Rectal smooth muscle tissue (tissue), 1 donor: ENCODE data around the gene GNB4.

ENCODE experiments used
- H3K27ac ChIP-seq: one replicate; pipeline ENCODE4 v1.7.0; 2013; ENCODE audit warnings: low read depth, low read length, inconsistent platforms
- H3K27me3 ChIP-seq: one replicate; pipeline ENCODE4 v1.7.0; 2013; ENCODE audit warnings: low read length; ENCODE audit not compliant: control insufficient read depth, insufficient read depth
- H3K36me3 ChIP-seq: one replicate; pipeline ENCODE4 v1.7.0; 2013; ENCODE audit warnings: low read length; ENCODE audit not compliant: control insufficient read depth, insufficient read depth
- H3K4me1 ChIP-seq: one replicate; pipeline ENCODE4 v1.7.0; 2013; ENCODE audit warnings: low read length; ENCODE audit not compliant: control insufficient read depth, insufficient read depth
- H3K4me3 ChIP-seq: one replicate; pipeline ENCODE4 v1.7.0; 2013; ENCODE audit warnings: low read length
- H3K9ac ChIP-seq: one replicate; pipeline ENCODE4 v1.7.0; 2013; ENCODE audit warnings: low read length

The GNB4 gene

DNA sequence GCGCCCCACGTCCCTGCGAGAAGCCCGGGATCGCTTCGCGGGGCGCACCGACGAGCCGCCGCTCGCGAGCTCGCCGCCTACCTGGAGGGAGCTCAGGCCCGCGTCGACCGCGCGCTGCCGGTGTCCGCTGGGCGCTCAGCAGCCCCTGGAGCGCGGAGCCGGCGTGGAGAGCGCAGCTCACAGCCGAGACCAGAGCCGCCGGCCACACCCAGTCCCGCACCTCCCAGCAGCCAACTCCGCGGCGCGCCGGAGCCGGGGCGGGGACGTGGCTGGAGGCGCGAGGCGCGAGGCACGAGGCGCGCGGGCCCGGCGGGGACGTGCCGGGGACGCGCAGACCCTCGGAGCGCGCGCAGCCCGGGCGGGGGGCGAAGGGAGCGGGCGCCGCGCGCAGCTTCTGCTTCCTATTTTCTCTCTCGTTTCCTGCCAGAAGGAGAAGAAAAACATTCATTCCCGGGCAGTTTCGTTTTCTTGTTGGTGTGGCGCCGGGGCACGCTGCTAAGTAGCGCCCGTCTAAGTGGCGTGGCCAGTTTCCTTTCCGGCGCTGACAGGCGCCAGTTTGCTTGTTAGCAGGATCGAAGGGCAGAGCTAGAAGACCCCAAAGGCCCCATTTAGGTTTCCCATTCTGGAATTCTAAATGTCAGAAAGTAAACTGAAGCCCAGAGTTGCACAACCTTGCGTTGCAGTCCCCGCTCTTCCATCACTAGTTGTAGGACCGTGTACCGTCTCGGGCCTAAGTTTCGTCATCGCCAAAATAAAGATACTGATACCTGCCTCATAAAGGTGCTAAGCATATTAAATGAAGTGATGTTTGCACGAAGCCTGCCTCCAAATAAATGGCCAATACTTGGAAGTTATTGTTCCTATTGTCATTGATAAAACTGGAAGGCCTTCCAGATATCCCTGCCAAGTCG, at the start of gene GNB4:
Gene GNB4 (minus strand): TSS at position 206 of the 911 bp plus-strand sequence. CDS start 25,270 bp downstream, outside the sequence.
- no peak within 1 kb of the TSS for H3K9ac ChIP-seq
- H3K27ac ChIP-seq, result peak within 1 kb of the TSS; percentile 92
- no peaks in the 10 kb centered on the region for H3K36me3 ChIP-seq
- H3K4me3 ChIP-seq, result peak within 1 kb of the TSS; percentile 60
- no peaks in the 10 kb centered on the region for H3K27me3 ChIP-seq
- peaks cover 9% of the 10 kb centered on the region for H3K4me1 ChIP-seq

DNA sequence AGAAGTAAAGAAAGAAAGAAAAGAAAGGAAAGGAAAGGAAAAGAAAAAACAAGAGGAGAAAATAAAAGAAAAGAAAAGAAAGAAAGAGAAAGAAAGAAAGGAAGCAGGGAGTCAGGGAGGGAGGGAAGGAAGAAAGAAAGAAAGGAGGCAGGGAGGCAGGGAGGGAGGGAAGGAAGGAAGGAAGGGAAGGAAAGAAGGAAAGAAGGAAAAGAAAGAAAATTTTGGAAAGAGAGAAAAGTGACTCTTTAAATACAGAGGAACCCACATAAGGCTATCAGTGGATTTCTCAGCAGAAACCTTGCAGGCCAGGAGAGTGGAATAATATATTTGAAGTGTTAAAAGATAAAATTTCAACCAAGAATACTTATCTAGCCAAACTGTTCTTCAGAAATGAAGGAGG, 44.2 kb upstream of the GNB4 start:
- no peaks in the 10 kb centered on the region for H3K4me1 ChIP-seq
- no peaks in the 10 kb centered on the region for H3K36me3 ChIP-seq
- no peak overlapping the region for H3K9ac ChIP-seq
- no peak overlapping the region for H3K27ac ChIP-seq
- no peaks in the 10 kb centered on the region for H3K27me3 ChIP-seq
- H3K4me3 ChIP-seq, result no peak overlapping the region

- Histone ChIP-seq H3K27me3 (no peaks in the 10 kb centered on the region), H3K9ac (no peak overlapping the region), H3K4me1 (no peaks in the 10 kb centered on the region), H3K4me3 (no peak overlapping the region), H3K27ac (no peak overlapping the region), H3K36me3 (no peaks in the 10 kb centered on the region)
Measured at GRCh38 chr3:179493260-179493659, 42.0 kb upstream of the GNB4 start.

DNA sequence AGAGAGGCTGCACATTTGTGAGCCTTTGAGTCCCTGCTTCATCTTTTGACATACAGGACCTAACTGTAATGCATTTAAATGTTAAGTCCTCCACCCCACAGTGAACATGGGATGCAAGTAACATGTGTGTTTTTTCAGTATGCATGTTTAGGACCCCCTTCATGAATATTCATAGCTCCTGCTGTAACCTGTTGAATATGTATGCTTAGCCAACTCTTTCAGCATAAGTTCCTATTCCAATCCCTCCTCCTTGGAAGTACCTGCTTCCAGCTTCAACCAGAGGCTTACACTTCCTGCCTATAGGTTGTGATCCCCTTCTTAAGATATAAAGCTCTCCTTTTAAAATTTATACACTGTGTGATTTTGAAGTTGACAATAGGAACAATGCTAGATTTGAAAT, 36.9 kb upstream of the GNB4 start:
- Histone ChIP-seq H3K36me3 (no peaks in the 10 kb centered on the region), H3K27ac (no peak overlapping the region), H3K27me3 (no peaks in the 10 kb centered on the region), H3K4me1 (no peaks in the 10 kb centered on the region), H3K9ac (no peak overlapping the region), H3K4me3 (no peak overlapping the region)

- Histone ChIP-seq H3K4me1 (no peaks in the 10 kb centered on the region), H3K27ac (no peak overlapping the region)
Measured at GRCh38 chr3:179486806-179487205, 35.5 kb upstream of the GNB4 start.

DNA sequence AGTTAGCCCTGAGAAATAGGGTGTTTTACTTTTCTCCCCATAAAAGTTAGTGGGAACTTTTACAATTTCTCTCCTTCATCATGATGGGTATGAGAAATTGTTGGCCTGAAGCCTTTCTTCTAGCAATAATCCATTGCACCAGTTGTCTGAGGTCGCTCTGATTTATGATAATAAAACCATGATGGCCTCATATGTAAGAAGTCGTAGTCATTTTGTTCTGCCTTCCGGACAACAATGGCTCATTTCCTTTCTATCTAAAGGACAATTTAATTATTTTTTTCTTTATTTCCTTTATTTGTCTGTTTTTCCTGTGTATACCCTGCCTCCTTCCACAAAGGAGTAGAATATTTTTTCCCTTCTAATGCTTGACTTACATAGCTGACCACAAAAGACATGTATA, 31.6 kb upstream of the GNB4 start:
- no peaks in the 10 kb centered on the region for H3K4me1 ChIP-seq
- no peak overlapping the region for H3K4me3 ChIP-seq
- no peak overlapping the region for H3K9ac ChIP-seq
- H3K27ac ChIP-seq, result no peak overlapping the region
- no peaks in the 10 kb centered on the region for H3K36me3 ChIP-seq
- H3K27me3 ChIP-seq, result no peaks in the 10 kb centered on the region

More at GRCh38 chr3:179486806-179487205, 35.5 kb upstream of the GNB4 start:
- Histone ChIP-seq H3K9ac (no peak overlapping the region), H3K27me3 (no peaks in the 10 kb centered on the region), H3K4me3 (no peak overlapping the region), H3K36me3 (no peaks in the 10 kb centered on the region)

- Histone ChIP-seq H3K9ac (no peak overlapping the region), H3K4me1 (no peaks in the 10 kb centered on the region), H3K4me3 (no peak overlapping the region), H3K36me3 (no peaks in the 10 kb centered on the region), H3K27me3 (no peaks in the 10 kb centered on the region), H3K27ac (no peak overlapping the region)
Measured at GRCh38 chr3:179476215-179476614, 24.9 kb upstream of the GNB4 start.

DNA sequence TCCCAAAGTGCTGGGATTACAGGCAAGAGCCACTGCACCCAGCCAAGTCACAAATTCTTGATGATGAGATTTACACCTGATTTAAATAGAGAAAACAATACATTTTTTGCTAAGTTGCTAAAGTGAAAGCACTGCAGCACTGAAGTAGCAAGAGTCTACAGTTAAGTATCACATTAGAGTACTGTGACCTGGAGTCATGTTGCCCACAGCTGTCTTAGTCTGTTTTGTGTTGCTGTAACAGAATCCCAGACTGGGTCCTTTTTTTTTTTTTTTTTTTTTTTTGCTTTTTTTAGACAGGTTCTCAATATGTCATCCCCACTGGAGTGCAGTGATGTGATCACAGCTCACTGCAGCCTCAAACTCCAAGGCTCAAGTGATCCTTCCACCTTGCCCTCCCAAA, 23.2 kb upstream of the GNB4 start:
- H3K27me3 ChIP-seq, result no peaks in the 10 kb centered on the region
- no peaks in the 10 kb centered on the region for H3K4me1 ChIP-seq
- no peak overlapping the region for H3K9ac ChIP-seq
- no peaks in the 10 kb centered on the region for H3K36me3 ChIP-seq
- H3K27ac ChIP-seq, result no peak overlapping the region
- H3K4me3 ChIP-seq, result no peak overlapping the region

GRCh38 chr3:179473565-179473964, 22.3 kb upstream of the GNB4 start:
- no peaks in the 10 kb centered on the region for H3K27me3 ChIP-seq
- no peaks in the 10 kb centered on the region for H3K4me1 ChIP-seq
- H3K9ac ChIP-seq, result no peak overlapping the region
- no peak overlapping the region for H3K27ac ChIP-seq
- H3K36me3 ChIP-seq, result no peaks in the 10 kb centered on the region
- no peak overlapping the region for H3K4me3 ChIP-seq

DNA sequence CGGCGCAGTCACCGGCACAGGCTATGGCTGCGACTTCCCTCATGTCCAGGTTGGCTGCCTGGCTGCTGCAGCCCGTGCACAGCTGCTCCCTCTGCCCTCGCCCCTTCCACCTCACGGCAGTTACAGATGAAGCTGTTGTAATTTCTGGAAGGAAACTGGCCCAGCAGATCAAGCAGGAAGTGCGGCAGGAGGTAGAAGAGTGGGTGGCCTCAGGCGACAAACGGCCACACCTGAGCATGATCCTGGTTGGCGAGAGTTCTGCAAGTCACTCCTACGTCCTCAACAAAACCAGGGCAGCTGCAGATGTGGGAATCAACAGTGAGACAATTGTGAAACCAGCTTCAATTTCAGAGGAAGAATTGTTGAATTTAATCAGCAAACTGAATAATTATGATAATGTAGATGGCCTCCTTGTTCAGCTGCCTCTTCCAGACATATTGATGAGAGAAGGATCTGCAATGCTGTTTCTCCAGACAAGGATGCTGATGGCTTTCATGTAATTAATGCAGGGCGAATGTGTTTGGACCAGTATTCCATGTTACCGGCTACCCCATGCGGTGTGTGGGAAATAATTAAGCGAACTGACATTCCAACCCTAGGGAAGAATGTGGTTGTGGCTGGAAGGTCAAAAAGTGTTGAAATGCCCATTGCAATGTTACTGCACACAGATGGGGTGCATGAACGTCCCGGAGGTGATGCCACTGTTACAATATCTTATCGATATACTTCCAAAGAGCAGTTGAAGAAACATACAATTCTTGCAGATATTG, 13.2 kb upstream of the GNB4 start:
- H3K4me3 ChIP-seq, result peak overlapping the region; percentile 8
- no peaks in the 10 kb centered on the region for H3K36me3 ChIP-seq
- H3K27ac ChIP-seq, result no peak overlapping the region
- no peak overlapping the region for H3K9ac ChIP-seq
- H3K27me3 ChIP-seq, result no peaks in the 10 kb centered on the region
- no peaks in the 10 kb centered on the region for H3K4me1 ChIP-seq

DNA sequence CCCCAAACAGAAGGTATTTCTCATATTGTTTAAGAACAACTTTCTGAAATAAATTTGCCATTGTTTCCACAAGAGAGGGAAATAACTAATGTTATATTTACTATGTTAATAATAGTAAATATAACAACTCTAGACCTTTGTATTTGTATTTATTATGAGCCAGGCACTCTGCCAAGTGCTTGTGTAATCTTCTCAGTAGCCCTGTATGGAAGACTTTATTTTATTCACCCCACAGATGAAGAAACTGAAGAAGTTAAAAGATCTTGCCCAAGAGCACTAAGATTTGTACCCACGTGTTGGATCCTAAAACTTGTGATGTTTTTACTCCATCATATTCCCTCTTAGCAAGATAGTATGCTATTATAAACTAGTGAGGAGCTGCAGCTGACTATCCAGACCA, 12.0 kb upstream of the GNB4 start:
- H3K36me3 ChIP-seq, result no peaks in the 10 kb centered on the region
- H3K9ac ChIP-seq, result no peak overlapping the region
- H3K4me1 ChIP-seq, result no peaks in the 10 kb centered on the region
- H3K27me3 ChIP-seq, result no peaks in the 10 kb centered on the region
- H3K27ac ChIP-seq, result no peak overlapping the region
- H3K4me3 ChIP-seq, result no peak overlapping the region

DNA sequence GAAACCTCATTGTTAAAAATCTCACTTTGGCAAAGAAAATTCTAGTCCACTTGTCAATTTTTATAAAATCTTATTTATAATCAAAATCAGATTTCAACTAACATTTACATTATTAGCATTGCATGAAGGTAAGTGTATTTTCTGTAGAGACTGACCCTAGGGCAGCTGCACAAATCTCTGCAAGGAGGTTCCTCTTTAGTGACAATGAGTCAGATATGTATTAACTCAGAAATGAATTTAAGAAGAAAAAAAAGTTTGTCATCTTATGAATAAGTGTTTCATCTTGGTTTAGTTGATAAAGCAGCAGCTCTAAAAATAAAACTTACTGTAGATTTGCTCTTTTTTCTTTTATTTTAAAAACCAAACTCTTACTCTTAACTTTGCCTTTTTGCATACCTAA, 9.0 kb upstream of the GNB4 start:
- Histone ChIP-seq H3K9ac (no peak overlapping the region), H3K27me3 (no peaks in the 10 kb centered on the region), H3K27ac (no peak overlapping the region), H3K4me1 (no peaks in the 10 kb centered on the region), H3K36me3 (no peaks in the 10 kb centered on the region), H3K4me3 (no peak overlapping the region)
